Endothelial cell (in vitro differentiated cells): Measurements from ENCODE around the gene ST6GALNAC2. TPM values are rescaled to one million over a fixed set of nuclear protein-coding genes. Genes with fewer than 3 reads are reported as not detected.
A peak's percentile ranks its signal among the peaks of the same experiment; 100 is the strongest.

Experiments
- DNase-seq: peaks from one replicate; pipeline ENCODE4 v3.0.0; 2021; ENCODE audit warnings: low spot score
- H3K27ac Mint-ChIP-seq: one replicate; pipeline ENCODE4 v1.8.0; 2021; ENCODE audit warnings: mixed read lengths, inconsistent platforms; ENCODE audit not compliant: unreplicated experiment
- H3K27me3 Mint-ChIP-seq: one replicate; pipeline ENCODE4 v1.8.0; 2021; ENCODE audit warnings: mild to moderate bottlenecking, moderate library complexity, mixed read lengths, inconsistent platforms; ENCODE audit not compliant: unreplicated experiment
- H3K36me3 Mint-ChIP-seq: one replicate; pipeline ENCODE4 v1.8.0; 2021; ENCODE audit warnings: mild to moderate bottlenecking, low read depth, mixed read lengths, inconsistent platforms; ENCODE audit not compliant: unreplicated experiment
- H3K4me1 Mint-ChIP-seq: one replicate; pipeline ENCODE4 v1.8.0; 2021; ENCODE audit warnings: mild to moderate bottlenecking, mixed read lengths, inconsistent platforms; ENCODE audit not compliant: unreplicated experiment
- H3K4me3 Mint-ChIP-seq: one replicate; pipeline ENCODE4 v1.8.0; 2021; ENCODE audit warnings: mild to moderate bottlenecking, mixed read lengths, inconsistent platforms; ENCODE audit not compliant: unreplicated experiment
- H3K9me3 Mint-ChIP-seq: one replicate; pipeline ENCODE4 v1.8.0; 2021; ENCODE audit warnings: mixed read lengths, inconsistent platforms; ENCODE audit not compliant: unreplicated experiment
- total RNA-seq: library from RNA; stranded (reverse); fragmentation: NEBNext Ultra II Directional; extraction: Animal tissue kit (Norgen Biotek cat#: 25700); gene quantifications from one replicate; pipeline ENCODE4 v1.2.1, GENCODE V29; 2021; ENCODE audit not compliant: unreplicated experiment
- TF ChIP-seq, protein P1 (sequence below): fragments of 200-600 bp; sonication (generic); IDR thresholded peaks from one replicate; pipeline ENCODE4 v1.5.0; 2021; ENCODE audit warnings: antibody characterized with exemption; ENCODE audit not compliant: unreplicated experiment

ST6GALNAC2 gene
- total RNA-seq, 1 donor from 2014 or later, result 2.2 TPM

DNA sequence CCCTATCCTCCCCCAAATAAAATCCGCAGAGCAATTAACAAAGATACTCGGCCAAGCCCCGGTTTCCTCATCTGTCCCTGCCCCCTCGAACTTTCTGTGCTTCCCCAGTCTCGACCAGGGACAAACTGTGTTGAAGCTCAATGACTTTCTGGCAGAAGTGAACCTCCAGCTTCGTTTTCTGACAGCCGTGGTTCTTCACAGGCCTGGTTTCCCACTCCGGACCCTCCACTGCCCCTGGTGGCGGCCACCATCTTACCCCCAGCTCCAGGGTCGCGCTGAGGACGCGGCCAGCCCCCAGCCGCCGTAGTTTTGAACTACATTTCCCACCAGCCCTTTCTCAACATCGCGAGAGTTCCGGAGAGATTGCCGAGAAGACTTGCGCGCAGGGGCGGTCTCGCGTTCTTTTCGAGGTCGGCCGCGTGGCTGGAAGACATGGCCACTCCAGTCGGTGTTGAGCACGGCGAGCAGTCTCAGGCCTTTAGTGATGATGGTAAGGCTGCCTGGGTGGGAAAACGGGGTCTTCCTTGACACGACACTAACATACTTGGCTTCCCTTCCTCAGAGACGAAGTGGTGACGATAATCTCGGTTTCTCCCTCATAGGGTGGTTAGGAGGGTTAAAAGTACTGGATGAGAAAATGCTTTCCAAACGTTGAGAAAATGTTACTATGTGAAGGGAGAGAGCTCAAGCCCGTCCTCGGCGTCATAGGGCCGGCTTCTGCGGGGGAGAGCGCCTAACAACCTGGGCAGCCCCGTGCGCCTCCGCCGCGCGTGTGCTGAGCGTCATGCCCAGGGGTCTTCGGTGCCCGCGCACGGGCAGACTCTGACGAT lies 28.1 kb downstream of the ST6GALNAC2 start:
- Mint-ChIP-seq H3K36me3 (peaks cover 10% of the 10 kb centered on the region), H3K4me1 (peaks cover 22% of the 10 kb centered on the region), H3K9me3 (no peaks in the 10 kb centered on the region), H3K4me3 (peak overlapping the region; percentile 99), H3K27me3 (peaks cover 5% of the 10 kb centered on the region), H3K27ac (peak overlapping the region; percentile 97)
- TF ChIP-seq, protein P1, sequence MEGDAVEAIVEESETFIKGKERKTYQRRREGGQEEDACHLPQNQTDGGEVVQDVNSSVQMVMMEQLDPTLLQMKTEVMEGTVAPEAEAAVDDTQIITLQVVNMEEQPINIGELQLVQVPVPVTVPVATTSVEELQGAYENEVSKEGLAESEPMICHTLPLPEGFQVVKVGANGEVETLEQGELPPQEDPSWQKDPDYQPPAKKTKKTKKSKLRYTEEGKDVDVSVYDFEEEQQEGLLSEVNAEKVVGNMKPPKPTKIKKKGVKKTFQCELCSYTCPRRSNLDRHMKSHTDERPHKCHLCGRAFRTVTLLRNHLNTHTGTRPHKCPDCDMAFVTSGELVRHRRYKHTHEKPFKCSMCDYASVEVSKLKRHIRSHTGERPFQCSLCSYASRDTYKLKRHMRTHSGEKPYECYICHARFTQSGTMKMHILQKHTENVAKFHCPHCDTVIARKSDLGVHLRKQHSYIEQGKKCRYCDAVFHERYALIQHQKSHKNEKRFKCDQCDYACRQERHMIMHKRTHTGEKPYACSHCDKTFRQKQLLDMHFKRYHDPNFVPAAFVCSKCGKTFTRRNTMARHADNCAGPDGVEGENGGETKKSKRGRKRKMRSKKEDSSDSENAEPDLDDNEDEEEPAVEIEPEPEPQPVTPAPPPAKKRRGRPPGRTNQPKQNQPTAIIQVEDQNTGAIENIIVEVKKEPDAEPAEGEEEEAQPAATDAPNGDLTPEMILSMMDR, result peak; percentile 66
- peak; percentile 99 for DNase-seq

DNA sequence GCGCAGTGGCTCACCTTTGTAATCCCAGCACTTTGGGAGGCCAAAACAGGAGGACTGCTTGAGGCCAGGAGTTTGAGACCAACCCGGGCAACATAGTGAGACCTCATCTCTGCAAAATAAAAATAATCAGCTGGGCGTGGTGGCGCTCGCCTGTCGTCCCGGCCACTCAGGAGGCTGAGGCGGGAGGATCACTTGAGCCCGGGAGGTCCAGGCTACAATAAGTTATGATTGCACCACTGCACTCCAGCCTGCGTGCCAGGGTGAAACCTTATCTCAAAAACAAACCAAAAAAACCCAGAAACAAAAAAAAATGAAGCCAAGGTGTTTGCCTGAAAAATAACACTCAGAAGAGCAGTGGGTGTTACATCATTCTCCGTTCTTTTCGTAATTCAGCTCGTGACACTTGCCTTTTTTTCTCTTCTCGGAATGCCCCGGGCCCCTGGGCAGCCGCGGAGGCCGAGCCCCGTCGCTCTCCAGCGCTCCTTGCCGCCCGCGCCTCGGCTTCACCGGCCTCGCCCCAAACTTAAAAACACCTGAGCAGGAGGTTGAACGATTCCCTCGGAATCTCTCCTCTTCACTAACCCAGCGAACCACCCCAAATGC lies 28.8 kb downstream of the ST6GALNAC2 start:
- DNase-seq, result no peak
- Mint-ChIP-seq H3K27me3 (peaks cover 5% of the 10 kb centered on the region), H3K4me3 (peak overlapping the region; percentile 99), H3K27ac (peak overlapping the region; percentile 75), H3K36me3 (peaks cover 9% of the 10 kb centered on the region), H3K9me3 (no peaks in the 10 kb centered on the region), H3K4me1 (peaks cover 22% of the 10 kb centered on the region)
- TF ChIP-seq, protein P1, result no peak

DNA sequence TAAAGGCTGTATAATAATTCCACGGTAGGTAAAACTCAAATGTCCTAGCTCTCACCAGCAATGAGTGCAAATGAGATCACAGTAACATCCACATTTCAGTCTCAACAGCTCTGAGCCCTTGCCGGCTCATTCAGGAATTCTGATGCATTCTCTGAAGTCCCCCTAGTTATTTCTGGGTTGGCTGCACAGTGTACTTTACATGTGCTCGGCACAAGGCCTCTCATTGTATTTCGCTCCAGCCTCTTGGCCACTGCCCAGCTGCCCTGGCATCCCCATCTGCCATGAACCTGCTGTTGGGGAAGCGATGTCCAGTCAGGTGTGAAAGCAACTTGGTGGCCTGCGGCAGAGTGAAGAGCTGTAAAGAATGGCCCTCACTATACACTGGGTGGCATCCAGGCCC lies 31.5 kb downstream of the ST6GALNAC2 start:
- H3K27ac Mint-ChIP-seq, result no peak overlapping the region
- peaks cover 28% of the 10 kb centered on the region for H3K4me1 Mint-ChIP-seq
- H3K4me3 Mint-ChIP-seq, result no peak overlapping the region
- no peaks in the 10 kb centered on the region for H3K9me3 Mint-ChIP-seq
- no peak for DNase-seq
- TF ChIP-seq, protein P1, result no peak
- peaks cover 5% of the 10 kb centered on the region for H3K27me3 Mint-ChIP-seq
- peaks cover 4% of the 10 kb centered on the region for H3K36me3 Mint-ChIP-seq

DNA sequence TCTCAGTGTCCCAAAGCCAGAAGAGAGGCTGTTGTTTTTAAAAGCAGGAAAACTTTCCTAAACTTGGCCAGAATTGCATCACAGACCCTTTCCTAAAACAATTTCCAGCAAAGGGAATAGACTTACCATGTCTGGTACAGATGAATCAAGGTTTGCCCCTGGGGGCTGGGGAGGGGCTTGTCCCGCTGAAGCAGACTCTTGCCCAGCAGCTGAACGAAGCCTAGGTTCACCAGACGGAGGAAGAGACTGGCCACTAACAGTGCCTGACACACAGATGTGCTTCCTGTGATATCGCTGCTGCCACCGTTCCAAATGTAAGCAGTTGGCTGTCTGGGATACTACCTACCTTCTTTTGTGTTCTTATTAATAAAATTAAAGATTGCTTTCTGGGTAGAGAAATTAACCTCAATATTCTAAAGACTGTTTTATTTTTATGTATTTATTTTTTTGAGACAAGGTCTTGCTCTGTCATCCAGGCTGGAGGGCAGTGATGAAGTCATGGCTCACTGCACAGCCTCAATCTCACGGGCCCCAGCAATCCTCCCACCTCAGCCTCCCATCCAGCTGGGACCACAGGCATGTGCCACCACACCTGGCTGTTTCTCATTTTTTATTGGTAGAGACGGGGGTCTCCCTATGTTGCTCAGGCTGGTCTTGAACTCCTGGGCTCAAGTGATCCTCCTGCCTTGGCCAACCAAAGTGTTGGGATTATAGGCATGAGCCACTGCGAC lies 32.3 kb downstream of the ST6GALNAC2 start:
- peaks cover 4% of the 10 kb centered on the region for H3K36me3 Mint-ChIP-seq

More for the DNA sequence above, 32.3 kb downstream of the ST6GALNAC2 start:
- DNase-seq, result no peak
- Mint-ChIP-seq H3K9me3 (no peaks in the 10 kb centered on the region), H3K27ac (no peak overlapping the region), H3K27me3 (peaks cover 5% of the 10 kb centered on the region), H3K4me3 (no peak overlapping the region), H3K4me1 (peaks cover 21% of the 10 kb centered on the region)
- TF ChIP-seq, protein P1, result no peak
